ENCODE measurements around the gene RPP40. TPM values are rescaled to one million over a fixed set of nuclear protein-coding genes. Genes with fewer than 3 reads are reported as not detected.

RPP40 gene
- polyA plus RNA-seq, 1 donor (not counting 4 experiments of a cell fraction or from before 2014, with no cell fraction given) = 12.4 TPM

DNA sequence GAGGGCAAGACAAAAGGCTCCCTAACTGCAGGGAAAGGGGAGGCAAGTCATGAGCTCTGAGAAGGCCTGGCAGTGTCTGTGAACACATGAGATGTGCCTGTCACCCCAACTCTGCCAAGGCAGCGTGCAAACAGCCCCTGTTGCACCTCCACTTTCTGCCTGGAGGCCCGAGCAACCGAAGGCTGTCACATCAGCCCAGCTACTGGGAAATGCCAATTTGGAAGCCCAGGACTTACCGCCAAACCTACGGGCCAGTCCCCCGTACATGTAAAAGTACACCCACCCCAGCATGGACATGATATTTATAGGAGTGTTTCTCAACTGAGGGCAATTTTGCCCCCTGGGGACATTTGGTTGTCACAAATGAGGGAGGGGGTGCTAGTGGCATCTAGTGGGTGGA is 27.3 kb upstream of the RPP40 start:
- TF ChIP-seq, protein P1, sequence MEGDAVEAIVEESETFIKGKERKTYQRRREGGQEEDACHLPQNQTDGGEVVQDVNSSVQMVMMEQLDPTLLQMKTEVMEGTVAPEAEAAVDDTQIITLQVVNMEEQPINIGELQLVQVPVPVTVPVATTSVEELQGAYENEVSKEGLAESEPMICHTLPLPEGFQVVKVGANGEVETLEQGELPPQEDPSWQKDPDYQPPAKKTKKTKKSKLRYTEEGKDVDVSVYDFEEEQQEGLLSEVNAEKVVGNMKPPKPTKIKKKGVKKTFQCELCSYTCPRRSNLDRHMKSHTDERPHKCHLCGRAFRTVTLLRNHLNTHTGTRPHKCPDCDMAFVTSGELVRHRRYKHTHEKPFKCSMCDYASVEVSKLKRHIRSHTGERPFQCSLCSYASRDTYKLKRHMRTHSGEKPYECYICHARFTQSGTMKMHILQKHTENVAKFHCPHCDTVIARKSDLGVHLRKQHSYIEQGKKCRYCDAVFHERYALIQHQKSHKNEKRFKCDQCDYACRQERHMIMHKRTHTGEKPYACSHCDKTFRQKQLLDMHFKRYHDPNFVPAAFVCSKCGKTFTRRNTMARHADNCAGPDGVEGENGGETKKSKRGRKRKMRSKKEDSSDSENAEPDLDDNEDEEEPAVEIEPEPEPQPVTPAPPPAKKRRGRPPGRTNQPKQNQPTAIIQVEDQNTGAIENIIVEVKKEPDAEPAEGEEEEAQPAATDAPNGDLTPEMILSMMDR (optimal IDR thresholded peaks at IDR 0.05 in 1 of 3, IDR thresholded peaks at IDR 0.05 in 1 of 3, conservative IDR thresholded peaks at IDR 0.05 in 1 of 3; ENCODE audit: extremely low read depth in 1 of 3, insufficient read depth in 2 of 3, low read length in 3 of 3) = no peak
- TF ChIP-seq EZH2 (IDR thresholded peaks at IDR 0.05; ENCODE audit: low read length) = no peak
- Histone ChIP-seq H2AFZ (ENCODE audit: control insufficient read depth, low read length) (no peak overlapping the region), H3K4me3 (ENCODE audit: control insufficient read depth in 2 of 3, extremely low read depth in 1 of 3, insufficient read depth in 2 of 3, low read depth in 1 of 3, low read length in 3 of 3) (no peak overlapping the region), H3K36me3 (ENCODE audit: control insufficient read depth in 2 of 2, extremely low read depth in 1 of 2, insufficient read depth in 2 of 2, low read length in 2 of 2) (no peaks in the 10 kb centered on the region), H3K79me2 (ENCODE audit: control insufficient read depth, insufficient read depth, low read length) (no peaks in the 10 kb centered on the region), H3K27me3 (ENCODE audit: control insufficient read depth, extremely low read depth, insufficient read depth, low read length) (no peaks in the 10 kb centered on the region), H3K4me1 (ENCODE audit: control insufficient read depth, extremely low read depth, insufficient read depth, low read length) (peaks cover 32% of the 10 kb centered on the region), H3K4me2 (ENCODE audit: control insufficient read depth, extremely low read depth, insufficient read depth, low read depth, low read length) (no peak overlapping the region), H3K27ac (ENCODE audit: control insufficient read depth, insufficient read depth, low read length) (no peak overlapping the region), H4K20me1 (ENCODE audit: control insufficient read depth, extremely low read depth, insufficient read depth, low read length) (no peaks in the 10 kb centered on the region), H3K9ac (ENCODE audit: control insufficient read depth, extremely low read depth, insufficient read depth, low read length) (no peak overlapping the region), H3K9me1 (ENCODE audit: control insufficient read depth, extremely low read depth, insufficient read depth, low read length) (no peaks in the 10 kb centered on the region), H3K9me3 (ENCODE audit: control insufficient read depth, low read depth, low read length) (no peaks in the 10 kb centered on the region)
- dilution Hi-C loops (cut with MboI; ENCODE audit: extremely low pct_ligation_motif_present, low sequenced_read_pairs) = no loop called here
- no peak for DNase-seq (ENCODE audit: low read depth, low spot score)
- FAIRE-seq = no peak

DNA sequence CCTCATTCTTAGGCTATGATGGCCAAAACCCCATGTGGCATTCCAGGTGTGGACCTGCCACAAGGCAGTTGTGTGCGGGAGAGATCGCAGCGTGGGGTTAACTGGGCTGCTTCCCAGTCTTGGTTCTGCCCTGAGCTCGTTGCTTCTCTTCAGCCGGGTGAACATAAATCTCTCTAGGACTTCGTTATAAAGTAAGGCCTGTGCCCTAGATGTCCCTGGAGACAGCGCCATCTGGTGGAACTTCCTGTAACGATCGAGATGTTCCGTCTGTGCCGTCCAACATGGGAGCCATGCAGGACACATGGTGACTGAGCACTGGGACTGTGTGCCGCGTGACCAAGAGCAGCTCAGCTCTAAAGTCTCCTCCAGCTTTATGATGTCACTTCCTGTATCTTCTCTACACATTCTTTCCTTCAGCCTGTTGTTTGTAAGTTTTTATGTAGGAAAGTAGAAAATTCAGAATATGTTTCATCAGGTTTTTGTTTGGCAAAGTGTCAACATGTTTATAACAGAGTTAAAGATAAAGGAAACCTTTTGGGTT is 26.8 kb upstream of the RPP40 start:
- H3K4me3 ChIP-seq (ENCODE audit: control insufficient read depth in 2 of 3, extremely low read depth in 1 of 3, insufficient read depth in 2 of 3, low read depth in 1 of 3, low read length in 3 of 3) = no peak overlapping the region
- H3K4me1 ChIP-seq (ENCODE audit: control insufficient read depth, extremely low read depth, insufficient read depth, low read length) = peaks cover 34% of the 10 kb centered on the region
- H3K27ac ChIP-seq (ENCODE audit: control insufficient read depth, insufficient read depth, low read length) = no peak overlapping the region
- no peaks in the 10 kb centered on the region for H3K9me3 ChIP-seq (ENCODE audit: control insufficient read depth, low read depth, low read length)
- no peaks in the 10 kb centered on the region for H3K36me3 ChIP-seq (ENCODE audit: control insufficient read depth in 2 of 2, extremely low read depth in 1 of 2, insufficient read depth in 2 of 2, low read length in 2 of 2)
- dilution Hi-C loops (cut with MboI; ENCODE audit: extremely low pct_ligation_motif_present, low sequenced_read_pairs) = no loop called here
- no peak overlapping the region for H3K9ac ChIP-seq (ENCODE audit: control insufficient read depth, extremely low read depth, insufficient read depth, low read length)
- H4K20me1 ChIP-seq (ENCODE audit: control insufficient read depth, extremely low read depth, insufficient read depth, low read length) = no peaks in the 10 kb centered on the region
- H2AFZ ChIP-seq (ENCODE audit: control insufficient read depth, low read length) = peak overlapping the region; percentile 56
- TF ChIP-seq EZH2 (IDR thresholded peaks at IDR 0.05; ENCODE audit: low read length) = no peak
- TF ChIP-seq, protein P1 (optimal IDR thresholded peaks at IDR 0.05 in 1 of 3, IDR thresholded peaks at IDR 0.05 in 1 of 3, conservative IDR thresholded peaks at IDR 0.05 in 1 of 3; ENCODE audit: extremely low read depth in 1 of 3, insufficient read depth in 2 of 3, low read length in 3 of 3) = peak; percentile 68 to 90 (median 76)
- peak; percentile 56 for DNase-seq (ENCODE audit: low read depth, low spot score)
- peak; percentile 82 for FAIRE-seq
- H3K4me2 ChIP-seq (ENCODE audit: control insufficient read depth, extremely low read depth, insufficient read depth, low read depth, low read length) = no peak overlapping the region
- H3K27me3 ChIP-seq (ENCODE audit: control insufficient read depth, extremely low read depth, insufficient read depth, low read length) = no peaks in the 10 kb centered on the region
- H3K9me1 ChIP-seq (ENCODE audit: control insufficient read depth, extremely low read depth, insufficient read depth, low read length) = no peaks in the 10 kb centered on the region
- H3K79me2 ChIP-seq (ENCODE audit: control insufficient read depth, insufficient read depth, low read length) = no peaks in the 10 kb centered on the region
